IPS-18a (cell line): ENCODE measurements around the gene PHF14.
"Not testable (repeated sequence)": the region's sequence is repeated elsewhere in the genome, so short reads cannot be mapped to it uniquely, and the experiment has no call there.

Source experiments
- H3K27ac ChIP-seq: one replicate; pipeline ENCODE4 v1.5.1; 2013; ENCODE audit warnings: low read length
- H3K27me3 ChIP-seq: one replicate; pipeline ENCODE4 v1.6.1; 2013; ENCODE audit warnings: mild to moderate bottlenecking, low read length; ENCODE audit not compliant: control insufficient read depth, insufficient read depth
- H3K36me3 ChIP-seq: one replicate; pipeline ENCODE4 v1.6.1; 2013; ENCODE audit warnings: low read depth, low read length; ENCODE audit not compliant: control insufficient read depth
- H3K4me1 ChIP-seq: one replicate; pipeline ENCODE4 v1.6.1; 2013; ENCODE audit warnings: low read depth, low read length; ENCODE audit not compliant: control insufficient read depth
- H3K4me3 ChIP-seq: one replicate; pipeline ENCODE4 v1.5.1; 2013; ENCODE audit warnings: low read length
- H3K9ac ChIP-seq: one replicate; pipeline ENCODE4 v1.6.1; 2013; ENCODE audit warnings: mild to moderate bottlenecking, low read length, moderate library complexity
- H3K9me3 ChIP-seq: one replicate; pipeline ENCODE4 v1.6.1; 2013; ENCODE audit warnings: low read depth, low read length; ENCODE audit not compliant: control insufficient read depth

The PHF14 gene

GRCh38 chr7:10995482-10996166 is 22.0 kb downstream of the PHF14 start:
- H3K27ac ChIP-seq, H3K4me3 ChIP-seq, H3K27me3 ChIP-seq, H3K9ac ChIP-seq, H3K4me1 ChIP-seq, H3K9me3 ChIP-seq: not testable (repeated sequence)
- peaks cover 10% of the 10 kb centered on the region for H3K36me3 ChIP-seq

- H3K4me3 ChIP-seq = no peak overlapping the region
- peaks cover 2% of the 10 kb centered on the region for H3K36me3 ChIP-seq
- H3K27me3 ChIP-seq = no peaks in the 10 kb centered on the region
- peaks cover 5% of the 10 kb centered on the region for H3K9me3 ChIP-seq
- no peaks in the 10 kb centered on the region for H3K4me1 ChIP-seq
- H3K27ac ChIP-seq = no peak overlapping the region
- H3K9ac ChIP-seq = no peak overlapping the region
Measured at GRCh38 chr7:10998996-10999757, 25.5 kb downstream of the PHF14 start.

GRCh38 chr7:11005202-11005601 is 31.5 kb downstream of the PHF14 start:
- Histone ChIP-seq H3K9me3 (no peaks in the 10 kb centered on the region), H3K9ac (no peak overlapping the region), H3K4me3 (no peak overlapping the region), H3K27ac (no peak overlapping the region), H3K4me1 (no peaks in the 10 kb centered on the region), H3K27me3 (no peaks in the 10 kb centered on the region), H3K36me3 (no peaks in the 10 kb centered on the region)

- Histone ChIP-seq H3K4me3 (no peak overlapping the region), H3K9ac (no peak overlapping the region), H3K27ac (no peak overlapping the region), H3K9me3 (no peaks in the 10 kb centered on the region), H3K4me1 (no peaks in the 10 kb centered on the region), H3K36me3 (no peaks in the 10 kb centered on the region), H3K27me3 (no peaks in the 10 kb centered on the region)
Measured at GRCh38 chr7:11006291-11006690, 32.6 kb downstream of the PHF14 start.

GRCh38 chr7:11009631-11010030 is 36.0 kb downstream of the PHF14 start:
- Histone ChIP-seq H3K9me3 (no peaks in the 10 kb centered on the region), H3K9ac (no peak overlapping the region), H3K4me3 (no peak overlapping the region), H3K27ac (no peak overlapping the region), H3K36me3 (peaks cover 5% of the 10 kb centered on the region), H3K27me3 (no peaks in the 10 kb centered on the region), H3K4me1 (no peaks in the 10 kb centered on the region)

- Histone ChIP-seq H3K36me3 (peaks cover 11% of the 10 kb centered on the region), H3K4me3 (no peak overlapping the region), H3K9me3 (no peaks in the 10 kb centered on the region), H3K27ac (no peak overlapping the region), H3K27me3 (no peaks in the 10 kb centered on the region), H3K9ac (no peak overlapping the region), H3K4me1 (no peaks in the 10 kb centered on the region)
Measured at GRCh38 chr7:11021468-11021867, 47.8 kb downstream of the PHF14 start.

- H3K4me1 ChIP-seq = no peaks in the 10 kb centered on the region
- no peaks in the 10 kb centered on the region for H3K27me3 ChIP-seq
- no peak overlapping the region for H3K4me3 ChIP-seq
- H3K9ac ChIP-seq = no peak overlapping the region
- H3K9me3 ChIP-seq = no peaks in the 10 kb centered on the region
- H3K36me3 ChIP-seq = peaks cover 19% of the 10 kb centered on the region
- no peak overlapping the region for H3K27ac ChIP-seq
Measured at GRCh38 chr7:11026452-11027359, 53.0 kb downstream of the PHF14 start.

GRCh38 chr7:11035661-11036060 is 62.0 kb downstream of the PHF14 start:
- Histone ChIP-seq H3K27ac (no peak overlapping the region), H3K36me3 (peaks cover 23% of the 10 kb centered on the region), H3K4me3 (no peak overlapping the region), H3K4me1 (no peaks in the 10 kb centered on the region), H3K9ac (no peak overlapping the region), H3K27me3 (no peaks in the 10 kb centered on the region), H3K9me3 (no peaks in the 10 kb centered on the region)

- Histone ChIP-seq H3K36me3 (peaks cover 28% of the 10 kb centered on the region), H3K9me3 (no peaks in the 10 kb centered on the region), H3K4me3 (no peak overlapping the region)
Measured at GRCh38 chr7:11039974-11040373, 66.3 kb downstream of the PHF14 start.

GRCh38 chr7:11054033-11054432 is 80.4 kb downstream of the PHF14 start:
- H3K9me3 ChIP-seq = no peaks in the 10 kb centered on the region
- H3K4me3 ChIP-seq = no peak overlapping the region
- no peaks in the 10 kb centered on the region for H3K27me3 ChIP-seq
- H3K4me1 ChIP-seq = no peaks in the 10 kb centered on the region
- peaks cover 13% of the 10 kb centered on the region for H3K36me3 ChIP-seq
- no peak overlapping the region for H3K27ac ChIP-seq
- H3K9ac ChIP-seq = no peak overlapping the region

More at GRCh38 chr7:11039974-11040373, 66.3 kb downstream of the PHF14 start:
- H3K27ac ChIP-seq = no peak overlapping the region
- H3K4me1 ChIP-seq = no peaks in the 10 kb centered on the region
- H3K9ac ChIP-seq = no peak overlapping the region
- no peaks in the 10 kb centered on the region for H3K27me3 ChIP-seq

- Histone ChIP-seq H3K27me3 (no peaks in the 10 kb centered on the region), H3K9me3 (no peaks in the 10 kb centered on the region), H3K9ac (no peak overlapping the region), H3K4me3 (no peak overlapping the region), H3K36me3 (peaks cover 7% of the 10 kb centered on the region), H3K4me1 (peaks cover 16% of the 10 kb centered on the region), H3K27ac (no peak overlapping the region)
Measured at GRCh38 chr7:11060893-11061292, 87.2 kb downstream of the PHF14 start.
